ENCODE data around the gene ARG1. TPM values are rescaled to one million over a fixed set of nuclear protein-coding genes. Genes with fewer than 3 reads are reported as not detected.
"Not testable (repeated sequence)": the region's sequence is repeated elsewhere in the genome, so short reads cannot be mapped to it uniquely, and the experiment has no call there.

ARG1 gene
- not detected for total RNA-seq

- H3K4me1 ChIP-seq, result no peaks in the 10 kb centered on the region
- H3K27ac ChIP-seq, result no peak within 1 kb of the TSS
- no peak for TF ChIP-seq CTCF (IDR thresholded peaks at IDR 0.05)
- no peak for TF ChIP-seq POLR2A (IDR thresholded peaks at IDR 0.05)
- intact Hi-C loops (cut with DNase I), result no loop called here
- no peaks in the 10 kb centered on the region for H3K36me3 ChIP-seq (replicated peaks in 1 of 2; ENCODE audit: insufficient read depth in 1 of 2, low read depth in 2 of 2)
- H3K27me3 ChIP-seq, result no peaks in the 10 kb centered on the region
- 87 to 93% methylated on average over 6 of the region's 6 CpGs for WGBS, 2 donors
- no peak for DNase-seq
- no peak within 1 kb of the TSS for H3K4me3 ChIP-seq
- no peaks in the 10 kb centered on the region for H3K9me3 ChIP-seq
- ATAC-seq, result no peak
These were observed at the start of gene ARG1 for GRCh38 chr6:131572686-131573415. Gene ARG1 (plus strand): TSS chr6:131573226. CDS start chr6:131573283, 57 bp downstream.

GRCh38 chr6:131523988-131524673 is 48.9 kb upstream of the ARG1 start:
- Histone ChIP-seq H3K9me3 (no peaks in the 10 kb centered on the region), H3K27ac (no peak overlapping the region), H3K4me1 (no peaks in the 10 kb centered on the region), H3K4me3 (no peak overlapping the region), H3K27me3 (no peaks in the 10 kb centered on the region), H3K36me3 (replicated peaks in 1 of 2; ENCODE audit: insufficient read depth in 1 of 2, low read depth in 2 of 2) (no peaks in the 10 kb centered on the region)
- no peak for ATAC-seq
- no peak for DNase-seq
- 85 to 92% methylated on average over 1 of the region's 1 CpG for WGBS, 2 donors
- TF ChIP-seq POLR2A (IDR thresholded peaks at IDR 0.05) (no peak), CTCF (IDR thresholded peaks at IDR 0.05) (no peak)
- intact Hi-C loops (cut with DNase I), result no loop called here

- H3K27me3 ChIP-seq, result no peaks in the 10 kb centered on the region
- WGBS, 2 donors, result 82 to 86% methylated on average over 25 of the region's 25 CpGs
- no peak overlapping the region for H3K4me3 ChIP-seq
- no peaks in the 10 kb centered on the region for H3K9me3 ChIP-seq
- no peak overlapping the region for H3K27ac ChIP-seq
- TF ChIP-seq POLR2A (IDR thresholded peaks at IDR 0.05) (no peak), CTCF (IDR thresholded peaks at IDR 0.05) (no peak)
- intact Hi-C loops (cut with DNase I), result no loop called here
- no peaks in the 10 kb centered on the region for H3K4me1 ChIP-seq
- DNase-seq (no peak), ATAC-seq (no peak)
- H3K36me3 ChIP-seq (replicated peaks in 1 of 2; ENCODE audit: insufficient read depth in 1 of 2, low read depth in 2 of 2), result no peaks in the 10 kb centered on the region
These were observed 48.2 kb upstream of the ARG1 start for GRCh38 chr6:131524695-131525336.

GRCh38 chr6:131530936-131531335 is 42.1 kb upstream of the ARG1 start:
- not testable (repeated sequence) for H3K27ac ChIP-seq; DNase-seq; H3K4me3 ChIP-seq; H3K27me3 ChIP-seq; H3K9me3 ChIP-seq; ATAC-seq; H3K36me3 ChIP-seq (replicated peaks in 1 of 2; ENCODE audit: insufficient read depth in 1 of 2, low read depth in 2 of 2); H3K4me1 ChIP-seq
- WGBS, 2 donors, result 76 to 79% methylated on average over 5 of the region's 5 CpGs
- intact Hi-C loops (cut with DNase I), result loop anchor here (10.0 kb wide), 1 partner anchor 646 kb away; no protein-coding TSS in a partner anchor

GRCh38 chr6:131531681-131532080 is 41.3 kb upstream of the ARG1 start:
- H3K4me3 ChIP-seq; H3K27me3 ChIP-seq; H3K36me3 ChIP-seq (replicated peaks in 1 of 2; ENCODE audit: insufficient read depth in 1 of 2, low read depth in 2 of 2); ATAC-seq; H3K4me1 ChIP-seq; H3K27ac ChIP-seq; DNase-seq; H3K9me3 ChIP-seq: not testable (repeated sequence)
- intact Hi-C loops (cut with DNase I), result loop anchor here (10.0 kb wide), 1 partner anchor 647 kb away; no protein-coding TSS in a partner anchor
- WGBS, 2 donors, result 65 to 80% methylated on average over 12 of the region's 12 CpGs

Measured in body of pancreas (tissue), 4 donors.